H1 (cell line): Measurements from ENCODE around the gene AGFG1. TPM values are rescaled to one million over a fixed set of nuclear protein-coding genes. Genes with fewer than 3 reads are reported as not detected.

Experiments
- CTCF ChIA-PET: fragments of 300-600 bp; sonication (Branson Sonifier 250); formaldehyde crosslinking; loops from one replicate; lab custom pipeline; 2021; ENCODE audit not compliant: partially characterized antibody; lab: Charles Lee
- POLR2A ChIA-PET: fragments of 300-600 bp; sonication (Branson Sonifier 250); formaldehyde crosslinking; loops from one replicate; lab custom pipeline; 2021; ENCODE audit warnings: inconsistent platforms; ENCODE audit not compliant: partially characterized antibody; lab: Charles Lee
- DNase-seq, 2 experiments: peaks; one replicate each; pipeline versions ENCODE4 v3.0.0 to v3.0.0-alpha.2; 2010 to 2022; ENCODE audit warnings: low spot score in 2 of 2, low read depth in 1 of 2, mixed read lengths in 1 of 2
- FAIRE-seq: peaks from 2 replicates; lab custom pipeline; 2011; peaks lifted over from hg19 to GRCh38; lab: Jason Lieb, UNC
- H2AFZ ChIP-seq: 2 replicates; pipeline ENCODE4 v1.8.1; 2012; ENCODE audit warnings: low read length, inconsistent platforms
- H2AK5ac ChIP-seq: 2 replicates; pipeline ENCODE4 v1.6.1; 2013; ENCODE audit warnings: low read depth, low read length
- H2BK120ac ChIP-seq: replicated peaks from 2 replicates; pipeline ENCODE3; 2013; ENCODE audit warnings: low read depth, low read length, inconsistent platforms
- H2BK12ac ChIP-seq: 2 replicates; pipeline ENCODE4 v1.6.1; 2013; ENCODE audit warnings: low read depth, low read length
- H2BK15ac ChIP-seq: 2 replicates; pipeline ENCODE4 v1.6.1; 2013; ENCODE audit warnings: low read length
- H2BK20ac ChIP-seq: 2 replicates; pipeline ENCODE4 v1.6.1; 2013; ENCODE audit warnings: low read length
- H2BK5ac ChIP-seq: 2 replicates; pipeline ENCODE4 v1.6.1; 2013; ENCODE audit warnings: low read depth, low read length
- H3K14ac ChIP-seq: 2 replicates; pipeline ENCODE4 v1.6.1; 2013; ENCODE audit warnings: inconsistent platforms; ENCODE audit not compliant: insufficient read length
- H3K18ac ChIP-seq: 2 replicates; pipeline ENCODE4 v1.6.1; 2013; ENCODE audit warnings: low read length; ENCODE audit errors: extremely low read depth
- H3K23ac ChIP-seq: 2 replicates; pipeline ENCODE4 v1.6.1; 2013; ENCODE audit warnings: inconsistent platforms; ENCODE audit not compliant: insufficient read length
- H3K23me2 ChIP-seq: 2 replicates; pipeline ENCODE4 v1.6.1; 2013; ENCODE audit warnings: low read depth, low read length
- H3K27ac ChIP-seq: 2 replicates; pipeline ENCODE4 v1.6.1; 2011; ENCODE audit warnings: low read depth, low read length, inconsistent platforms
- H3K27me3 ChIP-seq, 4 experiments: replicated peaks in 1 of 4; 1 replicate in 1 of 4; 2 replicates in 3 of 4; pipeline versions ENCODE4 v1.6.1 to v1.8.1; 2011 to 2013; ENCODE audit warnings: low read length in 3 of 4, mild to moderate bottlenecking in 3 of 4, inconsistent platforms in 2 of 4, mixed read lengths in 2 of 4, moderate library complexity in 1 of 4; ENCODE audit not compliant: control insufficient read depth in 3 of 4, insufficient read depth in 3 of 4; ENCODE audit errors: extremely low read depth in 1 of 4
- H3K36me3 ChIP-seq, 4 experiments: 2 replicates each; pipeline versions ENCODE4 v1.6.1 to v1.8.1; 2011 to 2013; ENCODE audit warnings: mild to moderate bottlenecking in 4 of 4, low read length in 3 of 4, moderate library complexity in 2 of 4, control low read depth in 1 of 4, inconsistent platforms in 1 of 4; ENCODE audit not compliant: insufficient read depth in 4 of 4, control insufficient read depth in 2 of 4
- H3K4ac ChIP-seq: replicated peaks from 2 replicates; pipeline ENCODE3; 2013; ENCODE audit warnings: low read length, low read depth, mixed read lengths, inconsistent platforms; ENCODE audit not compliant: insufficient read length
- H3K4me1 ChIP-seq, 4 experiments: replicated peaks in 1 of 4; 1 replicate in 1 of 4; 2 replicates in 3 of 4; pipeline versions ENCODE4 v1.6.1 to v1.8.1; 2011 to 2013; ENCODE audit warnings: low read length in 3 of 4, inconsistent platforms in 2 of 4, mixed read lengths in 1 of 4; ENCODE audit not compliant: insufficient read depth in 4 of 4, control insufficient read depth in 3 of 4
- H3K4me2 ChIP-seq, 2 experiments: 2 replicates each; pipeline versions ENCODE4 v1.6.1 to v1.8.1; 2011 to 2013; ENCODE audit warnings: low read depth in 2 of 2, low read length in 2 of 2, control low read depth in 1 of 2, inconsistent platforms in 1 of 2, mild to moderate bottlenecking in 1 of 2; ENCODE audit not compliant: insufficient read depth in 1 of 2
- H3K4me3 ChIP-seq, 4 experiments: fragments of 200-600, 300-600 bp in 1 of 4; sonication (generic), shearing (Covaris generic), sonication (Bioruptor Twin) in 1 of 4; 2 replicates each; pipeline versions ENCODE4 v1.5.1 to v1.8.1; 2011 to 2016; ENCODE audit warnings: low read length in 4 of 4, low read depth in 3 of 4, control low read depth in 2 of 4, inconsistent platforms in 2 of 4, mild to moderate bottlenecking in 2 of 4, mixed read lengths in 1 of 4, moderate library complexity in 1 of 4; ENCODE audit not compliant: insufficient read depth in 2 of 4; ENCODE audit errors: extremely low read depth in 1 of 4
- H3K56ac ChIP-seq: replicated peaks from 2 replicates; pipeline ENCODE3; 2013; ENCODE audit warnings: low read depth, mild to moderate bottlenecking, mixed read lengths, low read length, inconsistent platforms; ENCODE audit not compliant: insufficient read length
- H3K79me1 ChIP-seq: 2 replicates; pipeline ENCODE4 v1.6.1; 2013; ENCODE audit warnings: low read depth, low read length, control low read depth
- H3K79me2 ChIP-seq, 2 experiments: 2 replicates each; pipeline versions ENCODE4 v1.6.1 to v1.8.1; 2012 to 2013; ENCODE audit warnings: low read length in 2 of 2, mild to moderate bottlenecking in 2 of 2, inconsistent platforms in 1 of 2; ENCODE audit not compliant: insufficient read depth in 2 of 2, control insufficient read depth in 1 of 2
- H3K9ac ChIP-seq, 4 experiments: replicated peaks in 1 of 4; 1 replicate in 1 of 4; 2 replicates in 3 of 4; pipeline versions ENCODE4 v1.6.1 to v1.8.1; 2011 to 2013; ENCODE audit warnings: low read depth in 3 of 4, low read length in 3 of 4, control low read depth in 2 of 4, mild to moderate bottlenecking in 2 of 4, moderate library complexity in 2 of 4, inconsistent platforms in 1 of 4; ENCODE audit errors: extremely low read depth in 1 of 4
- H3K9me3 ChIP-seq, 2 experiments: 2 replicates each; pipeline versions ENCODE4 v1.6.1 to v1.8.1; 2012 to 2013; ENCODE audit warnings: mild to moderate bottlenecking in 2 of 2, moderate library complexity in 2 of 2, control low read depth in 1 of 2, inconsistent platforms in 1 of 2, low read depth in 1 of 2, low read length in 1 of 2, mixed read lengths in 1 of 2; ENCODE audit not compliant: insufficient read depth in 2 of 2
- H4K20me1 ChIP-seq, 2 experiments: replicated peaks in 1 of 2; 2 replicates each; pipeline versions ENCODE3 to v1.8.1; 2011 to 2013; ENCODE audit warnings: inconsistent platforms in 2 of 2, low read length in 2 of 2, mild to moderate bottlenecking in 1 of 2; ENCODE audit not compliant: insufficient read depth in 2 of 2, control insufficient read depth in 1 of 2
- H4K5ac ChIP-seq: 2 replicates; pipeline ENCODE4 v1.6.1; 2013; ENCODE audit warnings: low read length, low read depth, mixed read lengths, inconsistent platforms; ENCODE audit not compliant: insufficient read length
- H4K8ac ChIP-seq: 2 replicates; pipeline ENCODE4 v1.8.0; 2013; ENCODE audit warnings: mild to moderate bottlenecking, moderate library complexity, low read length, inconsistent platforms; ENCODE audit not compliant: insufficient read depth; ENCODE audit errors: extremely low read depth
- H4K91ac ChIP-seq: replicated peaks from 2 replicates; pipeline ENCODE3; 2013; ENCODE audit warnings: low read length, mixed read lengths, inconsistent platforms; ENCODE audit not compliant: insufficient read length
- CBX5 ChIP-seq: fragments of 300-800, 300-1000 bp; sonication (generic); IDR thresholded peaks from 2 replicates; pipeline ENCODE4 v1.7.1; 2016; ENCODE audit warnings: antibody characterized with exemption, low read length, low read depth
- TEAD4 ChIP-seq: IDR thresholded peaks from 2 replicates; pipeline ENCODE4 v1.6.1; 2012; ENCODE audit warnings: low read depth, low read length, inconsistent platforms, mixed read lengths
- WGBS, 2 experiments: shearing (Covaris generic) in 1 of 2; methylation state at CpG; one replicate each; pipeline versions ENCODE4 v1.1.6 to v1.1.7; 2013 to 2015; ENCODE audit warnings: low lambda C conversion rate in 2 of 2, mixed read lengths in 2 of 2, inconsistent platforms in 1 of 2, low coverage in 1 of 2, missing lambda C conversion rate in 1 of 2; ENCODE audit not compliant: insufficient replicate concordance in 2 of 2, insufficient coverage in 1 of 2, insufficient read length in 1 of 2; ENCODE audit errors: extremely low coverage in 1 of 2, missing lambda C conversion rate in 1 of 2; 5-methylcytosine and 5-hydroxymethylcytosine counted together
- polyA plus RNA-seq, 7 experiments: library from polyadenylated mRNA; depleted of rRNA in 3 of 7; stranded (reverse) in 5 of 7; unstranded in 2 of 7; fragments of >200 nt in 5 of 7; fragments of 200-250 nt in 2 of 7; gene quantifications; 1 replicate in 5 of 7; 2 replicates in 1 of 7; 4 replicates in 1 of 7; pipeline versions ENCODE4 v1.2.1 to v1.2.3, GENCODE V29; 2011 to 2013; ENCODE audit warnings: missing spikeins in 2 of 7, mixed read lengths in 2 of 7
- total RNA-seq: library from RNA; stranded (reverse); fragmentation: NEBNext Ultra II Directional; extraction: Animal tissue kit (Norgen Biotek cat#: 25700); gene quantifications from 2 replicates; pipeline ENCODE4 v1.2.1, GENCODE V29; 2021

Gene AGFG1
- total and polyA plus RNA-seq, 2 of the 8 experiments (the other 6 are each of a cell fraction or from before 2014, with no cell fraction given): 102 to 147 TPM

GRCh38 chr2:227464851-227465250, 7.1 kb upstream of the AGFG1 start:
- H2BK5ac ChIP-seq: no peak overlapping the region
- no peak overlapping the region for H4K91ac ChIP-seq
- H2BK120ac ChIP-seq: no peak overlapping the region
- H3K4me1 ChIP-seq: peaks cover 0 to 2% (median under 1%) of the 10 kb centered on the region in 4 experiments; a peak in 2 of 7 replicates
- H2AFZ ChIP-seq: no peak overlapping the region
- no peak for FAIRE-seq
- no peaks in the 10 kb centered on the region for H3K27me3 ChIP-seq
- no peaks in the 10 kb centered on the region for H3K23me2 ChIP-seq
- no peak overlapping the region for H3K56ac ChIP-seq
- TF ChIP-seq TEAD4 (peak; percentile 36; the same call in 1 of the 2 replicates), CBX5 (no peak)
- H2BK12ac ChIP-seq: no peak overlapping the region
- H3K18ac ChIP-seq: no peak overlapping the region
- H3K14ac ChIP-seq: no peak overlapping the region
- no peaks in the 10 kb centered on the region for H3K36me3 ChIP-seq
- no peak overlapping the region for H2BK20ac ChIP-seq
- no peak overlapping the region for H3K23ac ChIP-seq
- no peak overlapping the region for H2AK5ac ChIP-seq
- H3K4me2 ChIP-seq: no peak overlapping the region
- no peak overlapping the region for H3K4ac ChIP-seq
- H2BK15ac ChIP-seq: no peak overlapping the region
- H3K79me1 ChIP-seq: no peaks in the 10 kb centered on the region
- H3K79me2 ChIP-seq: no peaks in the 10 kb centered on the region
- no peak overlapping the region for H3K4me3 ChIP-seq
- no peaks in the 10 kb centered on the region for H4K20me1 ChIP-seq
- 80% methylated on average over 7 of the region's 7 CpGs; no CpG with 5 or more reads in 1 of the 2 experiments for WGBS, 2 experiments
- ChIA-PET POLR2A (interaction anchor here (1.2 kb wide), 2 partner anchors 10 to 14 kb away, joined by 3 read pairs; no protein-coding TSS in a partner anchor), CTCF (interaction anchor here (1.1 to 1.6 kb wide), 2 partner anchors 86 to 119 kb away, joined by 3 read pairs; no protein-coding TSS in a partner anchor)
- no peak overlapping the region for H3K9ac ChIP-seq
- no peak for DNase-seq
- H4K8ac ChIP-seq: no peak overlapping the region
- H3K27ac ChIP-seq: no peak overlapping the region
- no peaks in the 10 kb centered on the region for H3K9me3 ChIP-seq
- H4K5ac ChIP-seq: no peak overlapping the region
